T-cell (primary cell): Measurements from ENCODE around the gene ZFYVE9. TPM values are rescaled to one million over a fixed set of nuclear protein-coding genes. Genes with fewer than 3 reads are reported as not detected.
"Not testable (repeated sequence)": the region's sequence is repeated elsewhere in the genome, so short reads cannot be mapped to it uniquely, and the experiment has no call there.

ENCODE experiments used
- ATAC-seq, 4 experiments: fragments of 200-7000 bp in 3 of 4; fragments of 150-1000 bp in 1 of 4; cut with Tn5 transposase; replicated peaks in 1 of 4; 1 replicate in 3 of 4; 2 replicates in 1 of 4; pipeline ENCODE4 v1.10.0; 2021; ENCODE audit warnings: moderate library complexity in 3 of 4, mild to moderate bottlenecking in 2 of 4, moderate number of reproducible peaks in 1 of 4
- CTCF ChIA-PET, 2 donors: fragments of 300-600 bp; sonication (Branson Sonifier 250); formaldehyde crosslinking; loops; one replicate each; lab custom pipeline; 2022; ENCODE audit warnings: antibody characterized with exemption in 2 of 2; lab: Charles Lee
- POLR2A ChIA-PET, 2 donors: fragments of 300-600 bp; sonication (Branson Sonifier 250); formaldehyde crosslinking; loops; one replicate each; lab custom pipeline; 2022; ENCODE audit warnings: antibody characterized with exemption in 2 of 2; lab: Charles Lee
- DNase-seq, 35 experiments: peaks; one replicate each; pipeline versions ENCODE4 v3.0.0 to v3.0.0-alpha.2; 2013 to 2023
- H3K27ac ChIP-seq: one replicate; pipeline ENCODE4 v1.5.1; 2013; ENCODE audit warnings: low read length
- H3K27me3 ChIP-seq, 2 experiments: replicated peaks in 1 of 2; 1 replicate in 1 of 2; 2 replicates in 1 of 2; pipeline versions ENCODE4 v1.6.1 to v1.7.0; 2013; ENCODE audit warnings: low read length in 1 of 2, mixed read lengths in 1 of 2; ENCODE audit not compliant: control insufficient read depth in 2 of 2, insufficient read depth in 2 of 2; ENCODE audit errors: extremely low read depth in 1 of 2
- H3K36me3 ChIP-seq, 2 donors: 1 replicate in 1 of 2; 2 replicates in 1 of 2; pipeline versions ENCODE4 v1.6.1 to v1.7.0; 2013; ENCODE audit warnings: low read length in 1 of 2; ENCODE audit not compliant: control insufficient read depth in 2 of 2, insufficient read depth in 1 of 2; ENCODE audit errors: extremely low read depth in 1 of 2
- H3K4me1 ChIP-seq, 2 experiments: 1 replicate in 1 of 2; 2 replicates in 1 of 2; pipeline versions ENCODE4 v1.6.1 to v1.7.0; 2013; ENCODE audit warnings: low read length in 2 of 2, mixed read lengths in 1 of 2; ENCODE audit not compliant: insufficient read depth in 2 of 2, control insufficient read depth in 1 of 2; ENCODE audit errors: extremely low read depth in 1 of 2
- H3K4me3 ChIP-seq, 2 donors: 1 replicate in 1 of 2; 2 replicates in 1 of 2; pipeline versions ENCODE4 v1.5.1 to v1.7.0; 2013; ENCODE audit warnings: mild to moderate bottlenecking in 2 of 2, low read length in 1 of 2, moderate library complexity in 1 of 2; ENCODE audit not compliant: control insufficient read depth in 1 of 2; ENCODE audit errors: extremely low read depth in 1 of 2
- H3K9me3 ChIP-seq: 2 replicates; pipeline ENCODE4 v1.7.0; 2013
- H3K27ac Mint-ChIP-seq, 2 donors: one replicate each; pipeline ENCODE4 v1.8.0; 2020 to 2021; ENCODE audit warnings: mild to moderate bottlenecking in 2 of 2, mixed read lengths in 2 of 2
- H3K27me3 Mint-ChIP-seq, 2 donors: one replicate each; pipeline ENCODE4 v1.8.0; 2021 to 2022; ENCODE audit warnings: mixed read lengths in 2 of 2
- H3K36me3 Mint-ChIP-seq: one replicate; pipeline ENCODE4 v1.8.0; 2021; ENCODE audit warnings: mixed read lengths
- H3K4me1 Mint-ChIP-seq, 3 donors: one replicate each; pipeline ENCODE4 v1.8.0; 2020 to 2022; ENCODE audit warnings: mixed read lengths in 3 of 3, mild to moderate bottlenecking in 1 of 3
- H3K4me3 Mint-ChIP-seq, 3 donors: one replicate each; pipeline ENCODE4 v1.8.0; 2020 to 2022; ENCODE audit warnings: mild to moderate bottlenecking in 3 of 3, mixed read lengths in 3 of 3, moderate library complexity in 3 of 3
- H3K9me3 Mint-ChIP-seq, 3 donors: one replicate each; pipeline ENCODE4 v1.8.0; 2020 to 2022; ENCODE audit warnings: mixed read lengths in 3 of 3
- WGBS: methylation state at CpG from one replicate; pipeline ENCODE4 v1.1.5; 2013; ENCODE audit warnings: missing lambda C conversion rate; ENCODE audit not compliant: insufficient coverage; 5-methylcytosine and 5-hydroxymethylcytosine counted together
- total RNA-seq, 35 experiments: library from RNA in 6 of 35; stranded (reverse) in 6 of 35; fragments of 120-200 nt in 1 of 35; gene quantifications; one replicate each; pipeline versions ENCODE4 v1.2.1 to v1.2.4 and lab custom pipeline; 2013 to 2026

The ZFYVE9 gene
- total RNA-seq (1 to 10 TPM; 6.5 to 9.0 (median 8.7) TPM), total RNA-seq (lab: John Stamatoyannopoulos, UW) (13.3 to 39.8 (median 20.2) reads per million in 29 experiments)
- 11.8 TPM for total RNA-seq (2013)

DNA sequence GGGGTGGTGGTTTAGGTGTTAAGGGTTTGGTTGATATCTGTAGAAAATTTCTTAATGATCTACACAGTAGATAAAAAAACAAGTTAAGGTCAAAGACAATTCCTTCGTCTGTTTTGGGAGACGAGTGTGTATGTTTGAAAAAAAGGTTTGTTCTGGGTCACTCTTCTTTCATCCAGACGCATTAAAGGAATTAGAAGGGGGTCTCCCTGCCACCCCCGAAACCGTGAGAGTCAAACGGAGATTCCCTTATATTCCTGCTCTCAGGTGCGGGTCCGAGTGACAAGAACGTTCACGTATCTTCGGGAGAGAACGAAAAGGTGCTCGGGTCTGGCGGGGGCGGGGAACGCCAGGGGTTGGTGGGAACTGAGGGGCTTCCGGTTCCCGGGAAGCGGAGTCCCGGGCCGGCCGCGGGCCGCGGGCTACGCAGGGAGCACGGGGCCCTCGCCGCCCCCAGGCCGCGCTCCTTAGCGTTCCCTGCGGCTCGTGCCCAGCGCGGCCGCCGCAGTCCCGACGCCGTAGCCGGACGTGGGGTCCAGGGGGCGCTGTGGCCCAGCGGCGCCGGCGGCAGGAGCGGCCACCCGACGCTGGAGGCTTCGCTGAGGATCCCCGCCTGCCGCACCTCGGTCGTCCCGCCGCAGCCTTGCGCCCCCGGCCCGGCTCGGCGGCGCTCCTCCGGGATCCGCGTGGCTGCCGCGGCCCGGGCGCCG is at the start of gene ZFYVE9:
Gene ZFYVE9, plus strand, starts transcription at position 577 of the 707 bp plus-strand sequence. CDS start 91,118 bp downstream, outside the sequence.
- CTCF ChIA-PET: no interaction called here
- H3K27ac Mint-ChIP-seq: peak within 1 kb of the TSS; percentile 79 to 85
- H3K36me3 Mint-ChIP-seq: no peaks in the 10 kb centered on the region
- under 1% methylated on average over 70 of the region's 72 CpGs for WGBS
- no peaks in the 10 kb centered on the region for H3K9me3 Mint-ChIP-seq
- H3K4me1 Mint-ChIP-seq: peaks cover 38 to 47% (median 45%) of the 10 kb centered on the region in 3 donors
- H3K27me3 ChIP-seq: peaks cover 2 to 3% of the 10 kb centered on the region in 2 experiments
- H3K27me3 Mint-ChIP-seq: peaks cover 0 to 2% of the 10 kb centered on the region in 2 donors
- H3K36me3 ChIP-seq: no peaks in the 10 kb centered on the region
- peak; percentile 28 to 88 (median 60) for DNase-seq
- peaks cover 0 to 13% of the 10 kb centered on the region in 2 experiments for H3K4me1 ChIP-seq
- POLR2A ChIA-PET: no interaction called here
- peak within 1 kb of the TSS; percentile 56 to 67 for H3K4me3 ChIP-seq
- ATAC-seq: peak; percentile 84 to 91 (median 86)
- H3K9me3 ChIP-seq: no peaks in the 10 kb centered on the region
- H3K4me3 Mint-ChIP-seq: peak within 1 kb of the TSS; percentile 84 to 87 (median 86)
- H3K27ac ChIP-seq: no peak within 1 kb of the TSS

DNA sequence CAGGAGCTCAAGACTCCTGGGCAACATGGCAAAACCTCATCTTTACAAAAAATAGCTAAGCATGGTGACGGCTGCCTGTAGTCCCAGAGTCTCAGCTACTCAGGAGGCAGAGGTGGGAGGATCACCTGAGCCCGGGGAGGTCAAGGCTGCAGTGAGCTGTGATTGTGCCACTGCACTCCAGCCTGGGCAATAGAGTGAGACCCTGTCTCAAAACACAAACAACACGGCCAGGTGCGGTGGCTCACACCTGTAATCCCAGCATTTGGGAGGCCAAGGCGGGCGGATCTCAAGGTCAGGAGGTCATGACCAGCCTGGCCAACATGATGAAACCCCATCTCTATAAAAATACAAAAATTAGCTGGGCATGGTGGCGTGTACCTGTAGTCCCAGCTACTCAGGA is 47.6 kb upstream of the ZFYVE9 start:
- ATAC-seq, H3K9me3 ChIP-seq, H3K4me3 Mint-ChIP-seq, H3K36me3 ChIP-seq, H3K9me3 Mint-ChIP-seq, H3K27me3 ChIP-seq, POLR2A ChIA-PET, H3K27ac Mint-ChIP-seq, DNase-seq, H3K27ac ChIP-seq, CTCF ChIA-PET, H3K27me3 Mint-ChIP-seq, H3K4me1 Mint-ChIP-seq, H3K4me3 ChIP-seq, H3K4me1 ChIP-seq: not testable (repeated sequence)
- peaks cover 17% of the 10 kb centered on the region for H3K36me3 Mint-ChIP-seq
- 98% methylated on average over 6 of the region's 7 CpGs for WGBS

DNA sequence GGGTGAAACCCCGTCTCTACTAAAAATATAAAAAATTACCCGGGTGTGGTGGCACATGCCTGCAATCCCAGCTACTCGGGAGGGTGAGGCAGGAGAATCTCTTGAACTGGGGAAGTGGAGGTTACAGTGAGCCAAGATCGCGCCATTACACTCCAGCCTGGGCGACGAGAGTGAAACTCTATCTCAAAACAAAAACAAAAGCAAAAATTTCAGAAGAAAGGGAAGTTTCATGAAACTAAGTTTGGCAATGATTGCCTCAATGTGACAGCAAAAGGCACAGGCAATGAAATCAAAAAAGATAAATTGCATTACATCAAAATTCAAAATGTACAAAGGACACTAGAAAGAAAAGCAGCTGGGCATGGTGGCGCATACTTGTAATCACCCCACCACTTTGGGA is 45.7 kb upstream of the ZFYVE9 start:
- Histone ChIP-seq H3K36me3 (no peaks in the 10 kb centered on the region), H3K4me1 (no peaks in the 10 kb centered on the region), H3K9me3 (no peaks in the 10 kb centered on the region), H3K4me3 (no peak overlapping the region), H3K27me3 (no peaks in the 10 kb centered on the region), H3K27ac (no peak overlapping the region)
- H3K27ac Mint-ChIP-seq: no peak overlapping the region
- ChIA-PET POLR2A (no interaction called here), CTCF (no interaction called here)
- no peak overlapping the region for H3K4me3 Mint-ChIP-seq
- H3K27me3 Mint-ChIP-seq: no peaks in the 10 kb centered on the region
- H3K36me3 Mint-ChIP-seq: peaks cover 4% of the 10 kb centered on the region
- H3K4me1 Mint-ChIP-seq: no peaks in the 10 kb centered on the region
- WGBS: no CpG with 5 or more reads among the region's 8 CpGs
- no peak for DNase-seq
- H3K9me3 Mint-ChIP-seq: no peaks in the 10 kb centered on the region
- no peak for ATAC-seq

DNA sequence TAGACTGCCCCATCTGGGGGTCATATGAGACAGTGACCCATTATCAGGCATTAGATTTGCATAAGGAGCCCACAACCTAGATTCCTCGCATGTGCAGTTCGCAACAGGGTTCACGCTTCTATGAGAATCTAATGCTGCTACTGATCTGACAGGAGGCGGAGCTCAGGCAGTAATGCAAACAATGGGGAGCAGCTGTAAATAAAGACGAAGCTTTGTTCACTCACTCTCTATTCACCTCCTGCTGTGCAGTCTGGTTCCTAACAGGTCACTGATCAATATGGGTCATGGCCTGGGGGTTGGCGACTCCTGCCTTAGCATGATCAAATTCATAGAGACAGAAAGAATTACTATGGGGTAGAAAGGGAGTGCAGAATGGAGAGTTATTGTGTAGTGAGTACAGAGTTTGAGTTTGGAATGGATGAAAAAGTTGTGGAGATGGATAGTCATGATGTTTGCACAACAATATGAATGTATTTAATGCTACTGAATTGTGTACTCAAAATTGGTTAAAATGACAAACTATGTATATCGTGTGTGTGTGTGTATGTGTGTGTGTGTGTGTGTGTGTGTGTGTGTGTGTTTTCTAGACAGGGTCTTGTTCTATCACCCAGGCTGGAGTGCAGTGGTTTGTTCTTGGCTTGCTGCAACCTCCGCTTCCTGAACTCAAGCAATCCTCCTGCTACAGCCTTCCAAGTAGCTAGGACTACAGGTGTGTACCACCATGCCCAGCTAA is 43.6 kb upstream of the ZFYVE9 start:
- Histone ChIP-seq H3K4me3 (no peak overlapping the region), H3K4me1 (no peaks in the 10 kb centered on the region), H3K9me3 (no peaks in the 10 kb centered on the region), H3K36me3 (no peaks in the 10 kb centered on the region), H3K27ac (no peak overlapping the region), H3K27me3 (no peaks in the 10 kb centered on the region)
- H3K9me3 Mint-ChIP-seq: no peaks in the 10 kb centered on the region
- H3K4me3 Mint-ChIP-seq: no peak overlapping the region
- H3K27ac Mint-ChIP-seq: no peak overlapping the region
- no peaks in the 10 kb centered on the region for H3K36me3 Mint-ChIP-seq
- no peaks in the 10 kb centered on the region for H3K4me1 Mint-ChIP-seq
- POLR2A ChIA-PET: no interaction called here
- CTCF ChIA-PET: no interaction called here
- WGBS: 100% methylated on average over 4 of the region's 8 CpGs
- DNase-seq (no peak), ATAC-seq (no peak)
- H3K27me3 Mint-ChIP-seq: no peaks in the 10 kb centered on the region

- Mint-ChIP-seq H3K27me3 (no peaks in the 10 kb centered on the region), H3K36me3 (no peaks in the 10 kb centered on the region), H3K27ac (no peak overlapping the region), H3K4me3 (no peak overlapping the region), H3K9me3 (no peaks in the 10 kb centered on the region), H3K4me1 (no peaks in the 10 kb centered on the region)
- DNase-seq (no peak), ATAC-seq (no peak)
- H3K4me1 ChIP-seq: no peaks in the 10 kb centered on the region
- H3K27ac ChIP-seq: no peak overlapping the region
- ChIA-PET POLR2A (no interaction called here), CTCF (no interaction called here)
- no peaks in the 10 kb centered on the region for H3K9me3 ChIP-seq
- H3K4me3 ChIP-seq: no peak overlapping the region
- no peaks in the 10 kb centered on the region for H3K36me3 ChIP-seq
- H3K27me3 ChIP-seq: no peaks in the 10 kb centered on the region
- no CpG with 5 or more reads among the region's 1 CpG for WGBS
Measured at GRCh38 chr1:52102336-52103013, 39.4 kb upstream of the ZFYVE9 start.

GRCh38 chr1:52111492-52111891 is 30.4 kb upstream of the ZFYVE9 start:
- no peaks in the 10 kb centered on the region for H3K9me3 ChIP-seq
- Mint-ChIP-seq H3K27me3 (no peaks in the 10 kb centered on the region), H3K36me3 (no peaks in the 10 kb centered on the region), H3K27ac (no peak overlapping the region), H3K4me1 (no peaks in the 10 kb centered on the region), H3K9me3 (no peaks in the 10 kb centered on the region), H3K4me3 (no peak overlapping the region)
- DNase-seq (no peak), ATAC-seq (no peak)
- H3K4me3 ChIP-seq: no peak overlapping the region
- H3K4me1 ChIP-seq: no peaks in the 10 kb centered on the region
- no peaks in the 10 kb centered on the region for H3K36me3 ChIP-seq
- ChIA-PET CTCF (interaction anchor here in 1 of 2 donors (0.5 to 0.6 kb wide), 2 partner anchors 12 to 344 kb away, joined by 3 read pairs; no protein-coding TSS in a partner anchor), POLR2A (no interaction called here)
- no peak overlapping the region for H3K27ac ChIP-seq
- no peaks in the 10 kb centered on the region for H3K27me3 ChIP-seq
